NOMO-1 (cell line): ENCODE data around the gene RHOU.

ENCODE experiments used
- DNase-seq, 2 experiments: peaks; one replicate each; lab custom pipeline; 2025; ENCODE audit not compliant: unreplicated experiment in 2 of 2; lab: John Stamatoyannopoulos, UW

Gene RHOU

DNA sequence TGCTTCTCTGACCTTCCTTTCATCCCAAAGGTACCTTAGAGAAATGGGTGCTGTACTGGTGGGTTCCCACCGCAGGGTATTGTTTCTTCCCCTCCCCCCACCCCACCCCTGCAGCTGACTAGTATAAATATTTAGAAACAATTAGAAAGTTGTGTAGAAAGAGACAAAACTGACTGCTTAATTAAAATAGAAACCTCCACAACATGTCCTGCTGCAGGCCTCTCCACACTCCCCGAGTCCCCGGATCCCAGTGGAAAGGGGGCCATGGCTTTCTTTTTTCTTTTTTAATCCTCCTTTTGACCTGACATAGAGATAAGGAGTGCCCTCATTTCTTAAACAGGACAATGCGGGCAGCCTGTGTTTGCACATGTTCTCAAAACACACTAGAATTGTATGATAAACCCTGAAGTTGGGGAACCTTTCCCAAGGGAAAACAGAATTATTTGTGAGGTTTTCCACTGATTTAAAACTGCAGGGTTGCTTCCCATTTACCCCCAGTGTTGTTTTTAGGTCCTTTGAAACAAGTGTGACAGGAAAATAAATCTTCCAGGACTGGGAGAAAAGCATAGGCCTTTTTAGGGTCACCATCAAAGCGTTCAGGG lies 1.7 kb downstream of the RHOU start:
- DNase-seq = no peak

DNA sequence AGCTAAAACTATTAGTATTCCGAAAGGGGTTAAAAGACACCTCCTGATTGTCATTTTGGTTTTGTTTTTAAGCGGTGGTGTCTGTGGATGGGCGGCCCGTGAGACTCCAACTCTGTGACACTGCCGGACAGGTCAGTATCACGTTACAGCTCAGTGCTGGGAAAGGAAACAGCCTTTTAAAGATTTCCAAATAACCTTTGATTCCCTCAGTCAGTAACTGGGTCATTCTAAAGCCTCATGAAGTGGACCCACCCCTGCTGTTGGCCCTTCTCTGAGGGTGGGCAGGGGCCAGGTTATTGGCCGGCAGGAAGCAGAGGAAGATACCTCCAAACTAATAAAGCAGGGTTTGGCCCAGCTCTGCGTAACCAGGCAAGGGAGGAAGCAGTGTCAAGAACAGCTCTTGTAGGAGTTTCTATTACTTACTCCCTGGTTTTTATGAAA lies 2.3 kb downstream of the RHOU start:
- peak in 1 of 2 experiments; percentile 10 for DNase-seq

DNA sequence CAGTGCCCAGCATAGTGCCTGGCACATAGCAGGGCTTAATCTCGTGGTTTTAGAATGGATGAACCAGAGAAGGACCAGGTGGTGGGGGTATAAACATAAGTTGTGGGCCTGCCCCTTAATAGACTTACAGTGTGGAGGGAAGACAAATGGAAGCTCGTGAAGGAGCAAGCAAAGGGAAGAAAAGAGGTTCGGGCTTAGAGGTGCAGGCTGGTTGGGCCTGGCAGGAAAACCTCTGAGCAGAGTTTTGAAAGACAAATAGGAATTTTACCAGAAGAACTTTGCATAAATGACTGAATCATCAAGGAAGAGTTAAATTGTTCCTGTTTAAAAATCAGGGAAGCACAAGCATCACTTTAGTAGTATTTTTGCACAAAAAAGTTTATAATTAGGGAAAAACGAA lies 4.5 kb downstream of the RHOU start:
- no peak for DNase-seq

DNA sequence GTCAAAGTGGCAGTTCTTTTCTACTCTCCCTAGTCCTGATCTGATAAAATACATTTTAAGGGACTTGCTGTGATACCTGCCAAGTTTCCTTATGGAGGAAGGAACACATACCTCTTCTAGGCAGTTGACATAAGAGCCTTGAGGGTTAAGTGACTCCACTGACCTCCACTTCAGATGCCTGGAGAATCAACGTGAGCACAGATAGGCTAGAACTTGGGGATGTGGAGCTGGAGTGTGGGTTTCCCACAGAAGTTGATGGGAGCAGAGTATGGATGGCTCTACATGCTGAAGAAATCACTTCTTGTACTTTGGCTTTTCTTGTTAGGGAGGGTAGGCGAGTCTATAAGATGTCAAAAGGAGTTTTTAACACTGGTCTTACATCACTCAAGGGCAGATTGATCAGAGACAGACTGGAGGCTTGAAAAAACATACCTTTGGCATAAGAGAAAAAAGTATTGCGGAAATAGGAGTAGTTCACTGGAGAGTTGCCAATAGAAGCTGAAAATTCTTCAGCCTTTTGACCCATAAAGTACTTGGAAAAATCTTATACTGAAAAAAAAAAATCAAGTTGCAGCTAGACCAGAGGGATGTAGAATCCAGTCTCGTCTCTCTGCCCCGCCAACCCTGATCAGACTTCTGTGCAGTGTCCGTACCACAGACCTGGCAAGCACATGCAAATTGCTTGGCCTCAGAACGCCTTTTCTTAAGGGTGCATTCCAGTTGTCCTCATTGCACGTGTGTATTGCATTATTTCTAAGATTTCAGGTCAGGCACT lies 5.5 kb downstream of the RHOU start:
- no peak for DNase-seq

DNA sequence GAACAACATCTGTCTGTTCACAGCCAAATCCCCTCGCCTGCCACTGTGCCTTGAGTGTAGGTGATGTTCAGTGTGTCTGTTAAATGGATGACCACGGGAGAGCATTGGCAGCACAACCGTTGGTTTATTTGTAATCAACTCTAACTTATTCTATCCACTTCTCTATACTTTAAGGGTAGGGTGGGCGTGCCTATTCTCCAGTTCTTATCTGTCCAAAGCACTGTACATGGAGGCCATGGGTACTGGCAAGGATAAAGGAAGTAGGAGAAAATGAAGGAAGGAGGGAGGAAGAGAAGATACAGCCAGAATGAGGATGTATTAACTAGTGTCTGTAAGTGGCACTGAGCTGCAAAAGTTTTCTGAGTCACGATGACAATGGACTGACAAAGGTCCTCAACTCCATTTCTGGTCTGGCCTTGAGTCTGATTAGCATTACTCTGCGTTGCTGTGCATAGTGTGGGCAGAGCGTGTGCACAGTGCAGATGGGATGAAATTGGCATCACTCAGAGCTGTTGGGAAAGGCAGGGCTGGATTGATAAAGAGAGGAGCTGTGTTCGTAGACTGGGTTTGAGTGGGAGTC lies 7.1 kb downstream of the RHOU start:
- no peak for DNase-seq

DNA sequence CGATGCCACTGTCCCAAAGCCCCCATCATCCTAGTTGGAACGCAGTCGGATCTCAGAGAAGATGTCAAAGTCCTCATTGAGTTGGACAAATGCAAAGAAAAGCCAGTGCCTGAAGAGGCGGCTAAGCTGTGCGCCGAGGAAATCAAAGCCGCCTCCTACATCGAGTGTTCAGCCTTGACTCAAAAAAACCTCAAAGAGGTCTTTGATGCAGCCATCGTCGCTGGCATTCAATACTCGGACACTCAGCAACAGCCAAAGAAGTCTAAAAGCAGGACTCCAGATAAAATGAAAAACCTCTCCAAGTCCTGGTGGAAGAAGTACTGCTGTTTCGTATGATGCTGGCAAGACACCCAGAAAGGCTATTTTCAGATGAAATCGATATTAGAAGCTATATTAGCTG lies 8.1 kb downstream of the RHOU start:
- no peak for DNase-seq

DNA sequence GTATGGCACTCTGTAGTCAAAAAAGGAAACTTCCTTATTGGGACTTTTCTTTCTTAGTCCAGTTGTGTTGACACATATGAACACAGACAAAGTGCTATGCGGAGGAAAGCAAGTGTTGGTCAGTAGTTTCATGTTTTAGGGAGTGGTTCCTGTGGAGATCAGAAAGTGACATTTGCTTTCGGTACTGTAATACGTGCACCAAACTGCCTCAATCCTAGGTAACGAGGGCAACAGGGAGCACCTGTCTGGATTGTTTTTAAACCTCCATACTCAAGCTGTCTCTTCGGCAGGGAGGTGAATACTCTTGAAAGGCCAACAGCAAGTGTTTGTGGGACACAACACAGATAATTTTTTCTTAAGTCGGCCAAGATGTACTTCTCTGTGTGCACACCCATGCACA lies 9.1 kb downstream of the RHOU start:
- DNase-seq = no peak

DNA sequence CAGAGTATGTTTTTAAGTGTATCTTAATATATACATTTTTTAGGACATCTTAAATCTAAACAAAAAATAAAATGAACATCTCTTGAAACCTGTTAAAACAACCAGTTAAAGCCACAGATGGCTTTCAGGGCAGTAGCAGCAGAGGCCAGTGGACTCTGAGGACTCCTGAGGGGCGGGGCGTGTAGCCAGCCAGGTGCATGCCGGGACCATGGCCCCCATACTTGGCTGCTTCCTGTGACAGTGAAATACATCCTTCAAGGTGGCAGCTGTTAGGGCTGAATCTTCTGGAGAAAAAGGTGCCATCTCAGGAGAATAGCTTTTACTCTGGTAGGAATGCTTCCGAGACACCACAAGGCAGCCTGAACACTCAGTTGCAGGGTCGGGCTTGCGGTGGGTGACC lies 9.6 kb downstream of the RHOU start:
- no peak for DNase-seq

DNA sequence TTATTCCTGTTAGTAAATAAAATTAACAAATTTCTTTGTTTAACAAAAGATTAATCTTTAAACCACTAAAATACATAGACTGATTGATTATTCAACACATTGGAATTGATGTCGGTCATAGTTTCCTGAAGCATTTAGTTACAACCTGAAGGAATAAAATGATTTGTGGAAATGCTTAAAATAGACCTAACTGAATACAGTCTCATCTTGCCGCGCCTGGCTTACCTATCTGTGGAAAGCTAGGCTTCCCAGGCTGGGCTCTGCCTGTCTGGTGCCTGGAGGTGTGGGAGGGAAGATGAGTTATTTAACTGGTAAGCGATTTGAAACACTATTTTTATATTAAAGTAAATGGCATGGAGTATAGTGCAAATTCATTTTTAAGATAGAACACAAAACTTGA lies 10.2 kb downstream of the RHOU start:
- DNase-seq = no peak

DNA sequence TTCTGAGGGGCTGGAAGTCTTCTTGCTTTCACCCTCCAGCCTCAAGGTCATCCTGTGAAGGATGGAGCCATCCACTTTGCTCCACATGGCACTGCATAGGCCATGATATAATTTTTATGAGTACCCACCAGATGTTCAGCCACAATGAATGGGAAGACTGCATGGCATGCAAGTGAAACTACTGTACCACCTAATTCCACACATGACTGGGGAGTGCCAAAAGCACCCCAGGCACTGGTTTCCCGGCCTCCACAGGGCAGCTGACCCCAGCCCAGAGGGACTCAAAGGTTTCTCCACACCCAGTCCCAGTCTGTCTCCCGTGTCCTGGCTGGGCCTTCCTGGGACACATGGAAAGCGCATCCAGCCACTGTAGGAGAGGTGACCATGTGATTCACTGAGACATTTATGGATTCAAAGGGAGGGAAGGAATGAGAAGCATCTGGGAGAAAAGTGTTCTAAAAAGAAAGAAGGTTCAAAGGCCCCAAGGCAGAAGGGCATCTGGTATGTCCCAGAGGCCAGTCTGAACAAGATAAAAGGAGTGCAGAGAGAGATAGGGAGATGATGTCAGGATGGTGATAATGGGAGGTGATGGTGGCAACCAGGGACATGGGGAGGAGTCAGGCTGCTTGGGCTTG lies 12.1 kb downstream of the RHOU start:
- DNase-seq = no peak

DNA sequence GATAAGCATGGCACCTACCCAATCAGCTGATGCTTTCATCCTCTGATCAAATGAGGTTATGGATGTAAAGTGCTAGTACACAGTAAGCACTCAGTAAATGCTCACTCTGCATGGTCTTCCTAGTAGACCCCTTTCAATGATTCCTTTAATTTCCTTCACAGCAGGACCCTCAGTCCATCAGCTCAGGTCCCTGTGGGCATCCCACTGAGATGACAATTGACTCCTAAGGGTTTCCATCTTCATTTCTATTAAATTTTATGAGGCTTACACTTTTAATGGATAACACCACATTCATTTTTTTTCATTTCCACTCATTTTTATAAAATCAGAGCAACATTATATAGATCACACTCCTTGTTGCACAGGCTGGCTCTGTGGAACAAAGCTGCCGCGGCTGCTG lies 12.8 kb downstream of the RHOU start:
- no peak for DNase-seq

DNA sequence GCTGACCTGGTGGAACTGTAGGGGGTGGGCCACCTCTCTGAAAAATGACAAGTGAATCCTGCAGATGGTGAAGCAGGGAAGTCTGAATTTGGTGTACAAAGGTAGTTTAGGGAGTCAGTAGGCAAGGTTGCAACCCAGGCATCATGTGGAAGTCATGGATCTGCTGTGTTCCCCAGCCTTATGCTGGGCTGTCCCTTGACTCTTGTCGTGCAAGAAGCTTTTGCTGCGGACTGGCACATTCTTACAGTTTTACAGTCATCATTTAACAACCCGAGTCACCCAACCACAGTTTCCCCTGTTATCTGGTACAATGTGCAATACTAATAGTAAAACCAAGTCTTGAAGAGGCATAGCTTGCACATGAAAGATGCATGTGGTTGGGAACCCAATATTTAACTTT lies 13.2 kb downstream of the RHOU start:
- DNase-seq = no peak

DNA sequence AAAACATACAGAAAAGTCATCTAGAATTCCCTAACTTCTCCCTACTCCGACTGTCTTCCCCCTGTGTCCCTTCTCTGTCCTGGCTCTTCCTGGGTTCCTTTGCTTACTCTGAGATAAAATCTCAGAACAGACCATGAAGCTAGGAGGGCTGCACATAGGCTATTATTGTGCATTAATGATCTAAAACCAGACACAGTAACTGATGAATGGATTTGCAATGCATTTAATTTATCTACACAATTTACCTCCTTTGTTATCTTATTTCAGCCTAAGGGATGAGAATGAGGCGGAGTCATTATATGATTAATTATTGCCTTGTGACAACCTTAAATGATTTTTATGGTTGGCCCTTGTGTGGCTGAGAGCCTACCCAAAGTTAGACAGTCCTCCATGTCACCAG lies 14.5 kb downstream of the RHOU start:
- DNase-seq = no peak

DNA sequence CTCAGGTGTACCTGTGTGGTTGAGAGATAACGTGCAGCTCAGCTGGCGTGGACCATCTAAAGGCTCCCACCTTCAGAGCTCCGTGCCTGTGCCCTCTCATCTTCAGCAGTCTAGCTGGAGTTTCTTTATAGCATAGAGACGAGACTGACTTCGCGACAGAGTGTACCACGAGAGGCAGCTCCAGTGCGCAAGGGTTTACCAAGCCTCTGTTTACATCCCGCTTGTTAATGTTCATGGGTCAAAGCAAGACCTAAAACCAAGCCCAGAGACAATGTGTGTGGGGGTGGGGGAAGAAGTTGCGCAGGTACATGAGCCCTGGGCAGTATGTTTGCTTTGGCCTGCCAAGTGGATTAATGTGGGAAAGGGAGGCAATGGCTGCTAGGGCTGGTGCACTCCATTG lies 15.6 kb downstream of the RHOU start:
- DNase-seq = no peak

DNA sequence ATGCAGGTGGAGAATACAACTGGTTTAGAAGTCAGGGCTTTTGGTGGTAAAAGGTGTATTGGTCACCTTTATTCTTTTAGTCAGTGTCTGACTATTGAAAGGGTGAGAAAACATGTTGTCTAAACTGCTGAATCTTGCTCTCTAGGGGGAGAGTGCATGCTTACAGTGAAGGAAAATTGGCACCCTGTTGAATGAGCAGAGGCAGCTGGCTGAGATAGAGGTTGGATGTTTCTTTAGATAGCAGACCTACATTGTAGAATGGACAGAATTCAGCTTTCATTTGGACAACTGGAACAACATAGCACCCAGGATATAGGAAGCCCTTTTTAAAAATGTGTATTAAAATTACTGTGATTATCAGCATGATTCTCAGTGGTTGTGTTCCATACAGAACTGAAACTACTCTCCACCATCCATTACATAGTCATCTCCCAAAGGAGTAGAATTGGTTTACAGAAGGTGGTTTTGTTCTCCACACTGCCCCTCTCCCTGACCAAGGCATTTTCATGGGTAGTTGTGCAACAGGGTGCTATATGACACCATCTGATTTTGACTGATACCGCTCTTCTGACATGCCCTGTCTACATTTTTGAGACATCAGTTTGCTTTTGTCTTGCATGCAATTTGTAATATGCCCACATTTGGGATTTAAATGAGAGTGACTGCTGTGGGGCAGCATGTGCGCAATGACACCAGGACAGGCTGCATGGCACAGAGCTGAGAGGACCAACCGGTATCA lies 16.2 kb downstream of the RHOU start:
- DNase-seq = peak in 1 of 2 experiments; percentile 43

DNA sequence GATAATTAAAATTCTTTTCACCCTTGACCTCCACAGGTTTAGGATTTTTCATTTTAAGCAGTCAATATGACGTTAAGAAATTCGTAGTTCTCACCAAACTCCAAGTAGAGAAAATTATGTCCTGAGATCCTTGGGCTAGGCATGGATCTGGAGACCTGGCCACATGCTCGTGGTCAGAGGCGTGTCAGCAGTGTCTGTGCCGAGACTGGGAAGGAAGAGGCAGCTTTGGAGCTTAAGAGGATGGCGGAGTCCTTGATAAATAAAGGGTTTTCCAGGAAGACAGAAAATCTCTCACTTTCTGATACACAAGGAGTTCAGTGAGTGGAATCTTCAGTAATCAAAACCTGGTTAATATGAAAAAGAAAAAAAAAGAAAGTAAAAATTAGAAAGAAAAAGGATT lies 17.0 kb downstream of the RHOU start:
- no peak for DNase-seq

DNA sequence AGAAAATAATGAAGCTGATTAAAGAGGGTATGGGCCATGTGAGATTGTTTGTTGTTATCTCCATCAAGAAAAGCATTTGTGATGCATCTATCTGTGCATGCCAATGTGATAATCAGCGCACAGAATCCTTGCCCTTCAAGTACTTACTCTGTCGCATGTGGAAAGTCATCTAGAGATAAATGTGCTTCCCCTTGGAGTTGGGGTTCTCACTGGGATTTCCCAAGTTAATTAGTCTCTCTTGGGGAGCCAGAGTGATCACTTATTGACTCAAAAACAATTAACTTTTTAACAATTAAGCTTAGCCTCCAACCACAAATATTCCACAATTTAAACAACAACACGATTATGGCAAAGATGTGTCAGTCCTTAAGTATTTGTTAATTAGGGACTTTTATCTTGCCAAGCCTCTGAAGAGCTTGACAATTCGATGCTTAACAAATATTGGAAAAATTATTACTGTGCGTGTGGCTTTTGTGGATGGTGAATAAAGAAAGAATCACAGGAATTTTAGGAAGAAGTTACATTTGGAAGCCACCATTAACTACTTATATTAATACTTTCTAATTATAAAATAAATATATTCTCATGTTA lies 17.5 kb downstream of the RHOU start:
- no peak for DNase-seq

DNA sequence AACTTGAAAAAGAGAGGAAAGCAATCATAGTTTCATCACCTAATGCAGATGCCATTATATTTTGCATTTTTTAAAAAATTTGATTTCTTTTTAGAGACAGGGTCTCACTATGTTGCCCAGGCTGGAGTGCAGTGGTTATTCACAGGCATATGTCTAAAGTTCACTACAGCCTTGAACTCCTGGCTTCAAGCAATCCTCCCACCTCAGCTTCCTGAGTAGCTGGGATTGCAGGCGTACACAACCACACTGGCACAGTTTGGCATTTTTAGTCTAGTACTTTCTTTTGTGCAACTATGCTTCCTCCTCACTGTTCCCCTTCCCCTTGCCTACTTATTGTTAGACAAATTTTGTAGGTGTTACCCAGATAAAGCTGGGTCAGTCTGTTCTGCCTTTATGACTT lies 18.0 kb downstream of the RHOU start:
- no peak for DNase-seq

DNA sequence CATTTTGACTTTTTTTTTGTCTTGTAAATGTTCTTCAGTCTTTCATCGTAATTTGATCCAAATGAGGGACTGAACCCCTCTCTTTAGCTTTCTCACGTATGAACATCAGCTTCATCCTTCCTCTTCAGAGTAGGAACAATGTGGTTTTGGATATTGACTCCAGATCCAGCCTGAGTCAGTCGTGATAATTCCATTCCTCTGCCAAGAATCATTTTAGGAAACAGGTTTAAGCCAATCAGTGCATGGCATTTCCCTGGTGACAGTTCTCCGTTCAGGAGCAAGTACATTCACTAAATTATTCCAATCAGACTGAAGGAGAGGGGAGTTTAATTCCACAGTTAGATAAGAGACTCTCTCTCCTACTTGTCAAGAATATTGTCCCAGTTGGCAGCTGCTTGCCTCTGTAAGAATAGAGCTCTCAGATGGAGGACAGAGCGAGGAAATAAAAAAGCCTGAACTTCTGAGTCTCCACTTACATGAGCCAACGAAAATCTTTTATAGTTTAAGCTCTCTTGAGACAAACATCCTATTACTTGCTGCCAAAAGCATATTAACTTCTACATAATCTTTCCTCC lies 18.6 kb downstream of the RHOU start:
- DNase-seq = no peak

DNA sequence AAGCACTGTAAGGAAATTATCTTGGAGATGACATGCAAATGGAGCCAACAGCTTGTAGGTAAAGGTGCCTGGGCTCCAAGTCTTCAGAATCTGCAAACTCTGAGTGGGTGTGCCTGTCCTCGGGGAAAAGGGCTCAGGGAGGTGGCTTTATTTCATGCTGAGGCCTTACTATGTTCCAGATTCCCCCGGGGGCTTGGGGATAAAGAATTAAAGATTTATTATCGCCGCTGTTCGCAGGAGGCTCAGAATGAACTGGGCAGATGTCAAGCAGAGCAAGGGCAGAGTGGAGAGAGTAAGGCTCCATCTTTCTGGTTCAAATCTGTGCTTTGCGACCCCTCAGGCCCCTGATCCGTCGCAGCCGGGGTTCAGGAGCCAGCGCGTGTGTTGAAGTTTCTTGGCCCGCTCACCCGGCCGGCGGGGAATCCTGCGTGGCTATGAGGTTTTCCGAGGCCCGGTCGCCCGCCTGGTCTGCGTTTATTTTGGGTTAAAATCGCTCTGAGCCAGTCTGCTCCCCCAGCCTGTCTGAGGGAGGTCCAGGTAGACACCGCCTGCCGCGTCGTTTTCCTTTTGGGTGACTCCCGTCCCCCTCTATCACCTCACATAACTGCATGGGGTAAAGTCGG lies 19.5 kb downstream of the RHOU start:
- DNase-seq = no peak
